22Rv1 (cell line): Measurements from ENCODE around the gene HELT.

Experiments used
- ZFX ChIP-seq: fragments of 450-650 bp; IDR thresholded peaks from 2 replicates; pipeline ENCODE4 v1.6.1; 2017; ENCODE audit warnings: antibody characterized with exemption, borderline replicate concordance
- TF ChIP-seq, protein P1 (sequence below): fragments of 450-650 bp; IDR thresholded peaks from 2 replicates; pipeline ENCODE4 v1.5.1; 2017; ENCODE audit warnings: mild to moderate bottlenecking

DNA sequence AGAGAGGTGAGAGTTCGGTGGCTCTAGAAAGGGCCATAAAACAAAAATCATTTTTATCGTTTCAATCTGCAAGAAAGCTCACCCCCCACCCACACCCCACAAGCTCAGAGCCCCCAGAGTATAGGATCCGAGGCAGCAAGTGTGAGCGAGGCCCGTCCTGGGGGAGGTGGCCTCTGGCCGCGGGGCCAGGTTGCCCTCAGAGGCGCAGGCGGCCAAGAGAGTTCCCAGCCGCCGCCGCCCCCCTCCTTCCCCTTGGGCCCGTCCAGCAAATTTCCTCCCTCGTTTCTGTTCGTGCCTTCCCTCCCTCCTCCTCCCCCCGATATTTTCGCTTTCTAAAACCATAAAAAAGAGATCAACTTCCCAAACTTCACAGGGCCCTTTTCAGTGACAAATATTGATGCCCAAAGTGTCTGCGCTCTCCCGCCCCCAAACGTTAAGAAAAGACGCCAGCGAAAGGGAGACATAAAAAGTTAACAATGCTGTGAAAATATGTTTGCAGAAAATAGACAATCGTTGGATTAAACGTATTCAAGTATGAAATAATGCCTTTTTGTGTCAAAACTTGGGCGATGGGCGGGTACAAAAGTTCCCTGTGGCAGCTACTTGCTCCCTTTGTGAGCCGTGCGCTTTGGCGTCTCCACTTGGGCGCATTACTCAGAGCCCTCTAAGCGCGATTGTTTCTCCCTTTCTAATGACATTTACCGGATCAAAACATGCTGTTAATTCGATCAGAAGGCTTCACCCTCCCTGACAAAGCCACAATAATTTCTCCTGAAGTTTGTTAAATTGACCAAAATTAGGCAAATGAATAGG is 1.1 kb upstream of the HELT start:
- TF ChIP-seq, protein P1, sequence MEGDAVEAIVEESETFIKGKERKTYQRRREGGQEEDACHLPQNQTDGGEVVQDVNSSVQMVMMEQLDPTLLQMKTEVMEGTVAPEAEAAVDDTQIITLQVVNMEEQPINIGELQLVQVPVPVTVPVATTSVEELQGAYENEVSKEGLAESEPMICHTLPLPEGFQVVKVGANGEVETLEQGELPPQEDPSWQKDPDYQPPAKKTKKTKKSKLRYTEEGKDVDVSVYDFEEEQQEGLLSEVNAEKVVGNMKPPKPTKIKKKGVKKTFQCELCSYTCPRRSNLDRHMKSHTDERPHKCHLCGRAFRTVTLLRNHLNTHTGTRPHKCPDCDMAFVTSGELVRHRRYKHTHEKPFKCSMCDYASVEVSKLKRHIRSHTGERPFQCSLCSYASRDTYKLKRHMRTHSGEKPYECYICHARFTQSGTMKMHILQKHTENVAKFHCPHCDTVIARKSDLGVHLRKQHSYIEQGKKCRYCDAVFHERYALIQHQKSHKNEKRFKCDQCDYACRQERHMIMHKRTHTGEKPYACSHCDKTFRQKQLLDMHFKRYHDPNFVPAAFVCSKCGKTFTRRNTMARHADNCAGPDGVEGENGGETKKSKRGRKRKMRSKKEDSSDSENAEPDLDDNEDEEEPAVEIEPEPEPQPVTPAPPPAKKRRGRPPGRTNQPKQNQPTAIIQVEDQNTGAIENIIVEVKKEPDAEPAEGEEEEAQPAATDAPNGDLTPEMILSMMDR: no peak
- no peak for TF ChIP-seq ZFX
